ENCODE measurements around the gene PARP12.

DNA sequence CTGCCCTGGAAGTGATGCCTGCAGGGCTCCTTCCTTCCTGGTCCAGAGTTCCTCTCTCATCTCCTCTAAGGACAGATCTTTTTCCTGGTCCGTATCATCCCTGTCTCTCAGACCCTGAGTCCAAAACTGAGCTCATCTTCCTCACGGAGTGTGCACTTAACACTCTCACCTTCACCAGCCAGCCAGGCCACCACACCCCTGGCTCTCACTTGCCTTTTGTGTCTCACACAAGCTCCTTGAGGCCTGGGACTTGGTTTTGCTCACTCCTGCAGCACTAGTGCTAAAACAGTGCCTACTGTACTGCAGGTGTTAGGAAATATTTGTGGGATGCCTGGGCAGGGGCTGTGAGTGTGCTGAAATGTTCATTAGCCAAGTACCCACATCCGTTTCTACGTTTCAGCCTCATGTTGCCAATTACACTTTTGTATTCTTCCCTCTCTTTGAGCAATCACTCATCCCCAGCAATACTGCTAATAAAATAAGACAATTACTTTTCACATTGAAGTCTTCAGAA, 21.4 kb upstream of the PARP12 start:
- TF ChIP-seq, protein P1, sequence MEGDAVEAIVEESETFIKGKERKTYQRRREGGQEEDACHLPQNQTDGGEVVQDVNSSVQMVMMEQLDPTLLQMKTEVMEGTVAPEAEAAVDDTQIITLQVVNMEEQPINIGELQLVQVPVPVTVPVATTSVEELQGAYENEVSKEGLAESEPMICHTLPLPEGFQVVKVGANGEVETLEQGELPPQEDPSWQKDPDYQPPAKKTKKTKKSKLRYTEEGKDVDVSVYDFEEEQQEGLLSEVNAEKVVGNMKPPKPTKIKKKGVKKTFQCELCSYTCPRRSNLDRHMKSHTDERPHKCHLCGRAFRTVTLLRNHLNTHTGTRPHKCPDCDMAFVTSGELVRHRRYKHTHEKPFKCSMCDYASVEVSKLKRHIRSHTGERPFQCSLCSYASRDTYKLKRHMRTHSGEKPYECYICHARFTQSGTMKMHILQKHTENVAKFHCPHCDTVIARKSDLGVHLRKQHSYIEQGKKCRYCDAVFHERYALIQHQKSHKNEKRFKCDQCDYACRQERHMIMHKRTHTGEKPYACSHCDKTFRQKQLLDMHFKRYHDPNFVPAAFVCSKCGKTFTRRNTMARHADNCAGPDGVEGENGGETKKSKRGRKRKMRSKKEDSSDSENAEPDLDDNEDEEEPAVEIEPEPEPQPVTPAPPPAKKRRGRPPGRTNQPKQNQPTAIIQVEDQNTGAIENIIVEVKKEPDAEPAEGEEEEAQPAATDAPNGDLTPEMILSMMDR (IDR thresholded peaks at IDR 0.05) = no peak
- no peak for TF ChIP-seq POLR2A (IDR thresholded peaks at IDR 0.05)

Data from uterus (tissue), 2 donors.